Tibial nerve (tissue), 4 donors: ENCODE data around the gene KCNJ9. TPM values are rescaled to one million over a fixed set of nuclear protein-coding genes. Genes with fewer than 3 reads are reported as not detected.

Experiments used
- DNase-seq, 2 donors: peaks; one replicate each; pipeline ENCODE4 v3.0.0-alpha.2; 2019; ENCODE audit warnings: low spot score in 2 of 2
- H3K27ac ChIP-seq, 4 donors: fragments of 200-600 bp; sonication (generic) in 3 of 4; one replicate each; pipeline ENCODE4 v1.5.1; 2017 to 2019; ENCODE audit warnings: mild to moderate bottlenecking in 1 of 4
- H3K27me3 ChIP-seq, 2 donors: fragments of 200-600 bp; sonication (generic) in 1 of 2; one replicate each; pipeline versions ENCODE4 v1.5.1 to v1.6.0; 2017 to 2019
- H3K36me3 ChIP-seq, 3 donors: fragments of 200-600 bp; sonication (generic); one replicate each; pipeline ENCODE4 v1.5.1; 2018 to 2019
- H3K4me1 ChIP-seq, 4 donors: fragments of 200-600 bp; sonication (generic) in 3 of 4; one replicate each; pipeline ENCODE4 v1.5.1; 2017 to 2019
- H3K4me3 ChIP-seq, 4 donors: fragments of 200-600 bp; sonication (generic) in 3 of 4; one replicate each; pipeline ENCODE4 v1.5.1; 2017 to 2019; ENCODE audit warnings: mild to moderate bottlenecking in 1 of 4, moderate library complexity in 1 of 4
- H3K9me3 ChIP-seq, 4 donors: fragments of 200-600 bp; sonication (generic) in 3 of 4; one replicate each; pipeline ENCODE4 v1.5.1; 2017 to 2019
- CTCF ChIP-seq, 5 experiments: fragments of 200-600 bp in 3 of 5; fragments of 450-650 bp in 2 of 5; sonication (generic) in 3 of 5; IDR thresholded peaks; one replicate each; pipeline ENCODE4 v1.5.1; 2016 to 2019; ENCODE audit warnings: antibody characterized with exemption in 5 of 5, mild to moderate bottlenecking in 3 of 5, moderate library complexity in 2 of 5
- EP300 ChIP-seq, 2 donors: sonication (generic); formaldehyde crosslinking; IDR thresholded peaks; one replicate each; pipeline ENCODE4 v1.6.1; 2017; ENCODE audit warnings: antibody characterized with exemption in 2 of 2, mild to moderate bottlenecking in 1 of 2
- POLR2A ChIP-seq, 2 donors: fragments of 450-650 bp; IDR thresholded peaks; one replicate each; pipeline ENCODE4 v1.6.1; 2017; ENCODE audit warnings: antibody characterized with exemption in 2 of 2, mild to moderate bottlenecking in 2 of 2, moderate library complexity in 2 of 2
- WGBS, 2 donors: methylation state at CpG; one replicate each; pipeline ENCODE4 v1.1.5; 2018; 5-methylcytosine and 5-hydroxymethylcytosine counted together
- total RNA-seq, 4 donors: library from RNA; depleted of rRNA; stranded (reverse); fragments of >200 nt; gene quantifications; one replicate each; pipeline ENCODE4 v1.1.0, GENCODE V29; 2016

The KCNJ9 gene
- total RNA-seq, 4 donors from 2014 or later = 0.60 TPM; not detected in 3

- Histone ChIP-seq H3K9me3 (no peaks in the 10 kb centered on the region), H3K27ac (peak overlapping the region; percentile 47 to 94 (median 80)), H3K4me1 (peaks cover 0 to 70% (median 17%) of the 10 kb centered on the region in 4 donors), H3K36me3 (peaks cover 0 to 11% (median 0%) of the 10 kb centered on the region in 3 donors), H3K4me3 (peak overlapping the region; percentile 36 to 58 (median 40)), H3K27me3 (no peaks in the 10 kb centered on the region)
- WGBS, 2 donors = 9 to 25% methylated on average over 1 of the region's 1 CpG
- DNase-seq = no peak
- no peak for TF ChIP-seq EP300 (IDR thresholded peaks at IDR 0.05)
- no peak for TF ChIP-seq CTCF (IDR thresholded peaks at IDR 0.05)
- no peak for TF ChIP-seq POLR2A (IDR thresholded peaks at IDR 0.05)
Measured at GRCh38 chr1:160117300-160117699, 36.0 kb downstream of the KCNJ9 start.

- peaks cover 0 to 66% (median 17%) of the 10 kb centered on the region in 4 donors for H3K4me1 ChIP-seq
- H3K27ac ChIP-seq = peak overlapping the region; percentile 47 to 94 (median 80)
- H3K4me3 ChIP-seq = peak overlapping the region; percentile 36 to 58 (median 40)
- no peaks in the 10 kb centered on the region for H3K27me3 ChIP-seq
- TF ChIP-seq EP300 (IDR thresholded peaks at IDR 0.05) = peak in 1 of 2 donors; percentile 85
- no peak for TF ChIP-seq POLR2A (IDR thresholded peaks at IDR 0.05)
- 19 to 22% methylated on average over 7 to 8 of the region's 8 CpGs for WGBS, 2 donors
- peaks cover 0 to 11% (median 0%) of the 10 kb centered on the region in 3 donors for H3K36me3 ChIP-seq
- peak; percentile 35 to 41 for DNase-seq
- no peaks in the 10 kb centered on the region for H3K9me3 ChIP-seq
Measured at GRCh38 chr1:160117709-160118183, 36.4 kb downstream of the KCNJ9 start.

GRCh38 chr1:160118928-160119327, 37.6 kb downstream of the KCNJ9 start:
- H3K27ac ChIP-seq = peak overlapping the region in 3 of 4 donors; percentile 47 to 94 (median 84)
- DNase-seq = no peak
- WGBS, 2 donors = 79 to 81% methylated on average over 3 of the region's 3 CpGs
- H3K4me3 ChIP-seq = peak overlapping the region in 1 of 4 donors; percentile 58
- no peaks in the 10 kb centered on the region for H3K27me3 ChIP-seq
- H3K4me1 ChIP-seq = peaks cover 0 to 67% (median 20%) of the 10 kb centered on the region in 4 donors
- TF ChIP-seq EP300 (IDR thresholded peaks at IDR 0.05) (no peak), CTCF (IDR thresholded peaks at IDR 0.05) (no peak), POLR2A (IDR thresholded peaks at IDR 0.05) (no peak)
- H3K9me3 ChIP-seq = no peaks in the 10 kb centered on the region
- peaks cover 0 to 20% (median 0%) of the 10 kb centered on the region in 3 donors for H3K36me3 ChIP-seq

GRCh38 chr1:160120797-160121196, 39.5 kb downstream of the KCNJ9 start:
- DNase-seq = no peak
- H3K9me3 ChIP-seq = no peaks in the 10 kb centered on the region
- 73% methylated on average over 5 of the region's 5 CpGs for WGBS, 2 donors
- TF ChIP-seq POLR2A (IDR thresholded peaks at IDR 0.05) = no peak
- no peak for TF ChIP-seq EP300 (IDR thresholded peaks at IDR 0.05)
- no peak for TF ChIP-seq CTCF (IDR thresholded peaks at IDR 0.05)
- H3K27me3 ChIP-seq = no peaks in the 10 kb centered on the region
- peaks cover 0 to 69% (median 29%) of the 10 kb centered on the region in 4 donors for H3K4me1 ChIP-seq
- H3K36me3 ChIP-seq = peaks cover 0 to 33% (median 0%) of the 10 kb centered on the region in 3 donors
- H3K4me3 ChIP-seq = no peak overlapping the region
- H3K27ac ChIP-seq = peak overlapping the region; percentile 28 to 94 (median 57)

GRCh38 chr1:160121388-160121787, 40.0 kb downstream of the KCNJ9 start:
- peaks cover 0 to 75% (median 29%) of the 10 kb centered on the region in 4 donors for H3K4me1 ChIP-seq

More at GRCh38 chr1:160121388-160121787, 40.0 kb downstream of the KCNJ9 start:
- peaks cover 0 to 37% (median 0%) of the 10 kb centered on the region in 3 donors for H3K36me3 ChIP-seq
- no peak for TF ChIP-seq CTCF (IDR thresholded peaks at IDR 0.05)
- TF ChIP-seq POLR2A (IDR thresholded peaks at IDR 0.05) = no peak
- no peak for TF ChIP-seq EP300 (IDR thresholded peaks at IDR 0.05)
- 86 to 100% methylated on average over 1 of the region's 1 CpG for WGBS, 2 donors
- H3K27ac ChIP-seq = peak overlapping the region in 3 of 4 donors; percentile 0 to 94 (median 84)
- no peak overlapping the region for H3K4me3 ChIP-seq
- H3K27me3 ChIP-seq = no peaks in the 10 kb centered on the region
- H3K9me3 ChIP-seq = no peaks in the 10 kb centered on the region
- DNase-seq = no peak
